ENCODE measurements around the gene PDCD11.

DNA sequence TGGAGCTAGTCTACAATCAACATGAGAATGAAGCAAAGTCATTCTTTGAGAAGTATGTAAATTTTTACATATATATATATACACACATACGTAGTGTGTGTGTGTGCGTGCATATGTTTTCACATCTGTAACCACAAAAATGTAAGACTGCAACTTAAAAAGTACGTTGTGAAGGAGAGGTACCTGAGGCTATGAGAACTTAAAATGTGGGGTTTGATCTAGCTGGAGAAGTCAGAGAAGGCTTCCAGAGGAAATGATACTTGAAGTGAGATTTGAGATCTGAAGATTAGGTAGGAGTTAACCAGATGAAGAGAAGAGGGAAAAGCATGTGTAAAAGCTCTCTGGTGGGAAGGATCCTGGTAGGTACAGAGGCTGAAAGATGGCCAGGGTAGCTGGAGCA, 22.9 kb upstream of the PDCD11 start:
- TF ChIP-seq, protein P1, sequence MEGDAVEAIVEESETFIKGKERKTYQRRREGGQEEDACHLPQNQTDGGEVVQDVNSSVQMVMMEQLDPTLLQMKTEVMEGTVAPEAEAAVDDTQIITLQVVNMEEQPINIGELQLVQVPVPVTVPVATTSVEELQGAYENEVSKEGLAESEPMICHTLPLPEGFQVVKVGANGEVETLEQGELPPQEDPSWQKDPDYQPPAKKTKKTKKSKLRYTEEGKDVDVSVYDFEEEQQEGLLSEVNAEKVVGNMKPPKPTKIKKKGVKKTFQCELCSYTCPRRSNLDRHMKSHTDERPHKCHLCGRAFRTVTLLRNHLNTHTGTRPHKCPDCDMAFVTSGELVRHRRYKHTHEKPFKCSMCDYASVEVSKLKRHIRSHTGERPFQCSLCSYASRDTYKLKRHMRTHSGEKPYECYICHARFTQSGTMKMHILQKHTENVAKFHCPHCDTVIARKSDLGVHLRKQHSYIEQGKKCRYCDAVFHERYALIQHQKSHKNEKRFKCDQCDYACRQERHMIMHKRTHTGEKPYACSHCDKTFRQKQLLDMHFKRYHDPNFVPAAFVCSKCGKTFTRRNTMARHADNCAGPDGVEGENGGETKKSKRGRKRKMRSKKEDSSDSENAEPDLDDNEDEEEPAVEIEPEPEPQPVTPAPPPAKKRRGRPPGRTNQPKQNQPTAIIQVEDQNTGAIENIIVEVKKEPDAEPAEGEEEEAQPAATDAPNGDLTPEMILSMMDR (conservative IDR thresholded peaks at IDR 0.05): no peak
- no peak for TF ChIP-seq EZH2 (IDR thresholded peaks at IDR 0.05; ENCODE audit: low read depth)

Measured in PC-9 (cell line).